Mammary epithelial cell (primary cell): ENCODE measurements around the gene CGN.

ENCODE experiments used
- EZH2 ChIP-seq: IDR thresholded peaks from 2 replicates; pipeline ENCODE4 v1.6.1; 2012; ENCODE audit warnings: low read length, inconsistent platforms, borderline replicate concordance
- TF ChIP-seq, protein P1 (sequence below), 2 donors: IDR thresholded peaks in 1 of 2; conservative IDR thresholded peaks in 1 of 2; 2 replicates each; pipeline ENCODE4 v1.5.1; 2011 to 2012; ENCODE audit warnings: inconsistent platforms in 2 of 2, low read length in 2 of 2, mild to moderate bottlenecking in 2 of 2, control low read depth in 1 of 2, low read depth in 1 of 2; ENCODE audit not compliant: insufficient read depth in 1 of 2; ENCODE audit errors: extremely low read depth in 1 of 2

DNA sequence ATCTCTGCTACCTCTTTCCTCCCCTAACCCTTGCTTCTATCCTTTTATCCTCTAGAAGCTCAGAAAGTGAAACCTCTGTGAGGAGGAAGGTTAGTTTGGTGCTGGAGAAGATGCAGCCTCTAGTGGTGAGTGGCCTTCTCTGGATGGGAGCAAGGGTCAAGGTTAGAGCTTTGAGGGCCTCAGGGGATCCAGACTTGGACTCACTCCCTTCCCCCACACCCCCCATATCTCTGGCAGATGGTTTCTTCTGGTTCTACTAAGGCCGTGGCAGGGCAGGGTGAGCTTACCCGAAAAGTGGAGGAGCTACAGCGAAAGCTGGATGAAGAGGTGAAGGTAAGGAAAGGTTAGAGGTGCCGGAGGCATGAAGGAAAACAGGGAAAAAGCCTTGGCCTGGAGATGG, 9.2 kb downstream of the CGN start:
- TF ChIP-seq, protein P1, sequence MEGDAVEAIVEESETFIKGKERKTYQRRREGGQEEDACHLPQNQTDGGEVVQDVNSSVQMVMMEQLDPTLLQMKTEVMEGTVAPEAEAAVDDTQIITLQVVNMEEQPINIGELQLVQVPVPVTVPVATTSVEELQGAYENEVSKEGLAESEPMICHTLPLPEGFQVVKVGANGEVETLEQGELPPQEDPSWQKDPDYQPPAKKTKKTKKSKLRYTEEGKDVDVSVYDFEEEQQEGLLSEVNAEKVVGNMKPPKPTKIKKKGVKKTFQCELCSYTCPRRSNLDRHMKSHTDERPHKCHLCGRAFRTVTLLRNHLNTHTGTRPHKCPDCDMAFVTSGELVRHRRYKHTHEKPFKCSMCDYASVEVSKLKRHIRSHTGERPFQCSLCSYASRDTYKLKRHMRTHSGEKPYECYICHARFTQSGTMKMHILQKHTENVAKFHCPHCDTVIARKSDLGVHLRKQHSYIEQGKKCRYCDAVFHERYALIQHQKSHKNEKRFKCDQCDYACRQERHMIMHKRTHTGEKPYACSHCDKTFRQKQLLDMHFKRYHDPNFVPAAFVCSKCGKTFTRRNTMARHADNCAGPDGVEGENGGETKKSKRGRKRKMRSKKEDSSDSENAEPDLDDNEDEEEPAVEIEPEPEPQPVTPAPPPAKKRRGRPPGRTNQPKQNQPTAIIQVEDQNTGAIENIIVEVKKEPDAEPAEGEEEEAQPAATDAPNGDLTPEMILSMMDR (conservative IDR thresholded peaks at IDR 0.05 in 1 of 2, IDR thresholded peaks at IDR 0.05 in 1 of 2; ENCODE audit: extremely low read depth in 1 of 2, insufficient read depth in 1 of 2, low read depth in 1 of 2, low read length in 2 of 2), result no peak
- no peak for TF ChIP-seq EZH2
